GM21576 (cell line): ENCODE results near the gene LGALS1.
"Not testable (repeated sequence)": the region's sequence is repeated elsewhere in the genome, so short reads cannot be mapped to it uniquely, and the experiment has no call there.

Experiments used
- ATAC-seq: cut with Tn5 transposase; IDR thresholded peaks from one replicate; pipeline ENCODE4 v1.9.1; 2021; ENCODE audit warnings: mild to moderate bottlenecking, moderate library complexity; ENCODE audit not compliant: unreplicated experiment

The LGALS1 gene

DNA sequence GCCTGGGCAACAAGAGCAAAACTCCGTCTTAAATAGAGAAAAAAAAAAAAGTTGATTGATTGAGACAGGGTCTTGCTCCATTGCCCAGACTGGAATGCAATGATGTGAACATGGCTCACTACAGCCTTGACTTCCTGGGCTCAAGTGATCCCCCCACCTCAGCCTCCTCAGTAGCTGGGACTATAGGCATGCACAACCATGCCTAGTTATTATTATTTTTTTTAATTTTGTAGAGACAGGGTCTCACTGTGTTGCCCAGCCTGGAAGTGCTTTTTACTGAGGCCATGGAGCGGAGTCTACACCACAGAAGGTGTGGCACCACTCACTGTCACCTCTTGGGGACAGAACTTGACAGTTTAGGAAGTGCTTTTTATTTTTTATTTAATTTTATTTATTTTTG is 39.2 kb downstream of the LGALS1 start:
- no peak for ATAC-seq

GRCh38 chr22:37715760-37716159 is 40.3 kb downstream of the LGALS1 start:
- ATAC-seq: no peak

GRCh38 chr22:37716708-37717107 is 41.3 kb downstream of the LGALS1 start:
- no peak for ATAC-seq

- not testable (repeated sequence) for ATAC-seq
Measured at GRCh38 chr22:37717235-37717634, 41.8 kb downstream of the LGALS1 start.

GRCh38 chr22:37717746-37718305 is 42.4 kb downstream of the LGALS1 start:
- ATAC-seq: not testable (repeated sequence)

DNA sequence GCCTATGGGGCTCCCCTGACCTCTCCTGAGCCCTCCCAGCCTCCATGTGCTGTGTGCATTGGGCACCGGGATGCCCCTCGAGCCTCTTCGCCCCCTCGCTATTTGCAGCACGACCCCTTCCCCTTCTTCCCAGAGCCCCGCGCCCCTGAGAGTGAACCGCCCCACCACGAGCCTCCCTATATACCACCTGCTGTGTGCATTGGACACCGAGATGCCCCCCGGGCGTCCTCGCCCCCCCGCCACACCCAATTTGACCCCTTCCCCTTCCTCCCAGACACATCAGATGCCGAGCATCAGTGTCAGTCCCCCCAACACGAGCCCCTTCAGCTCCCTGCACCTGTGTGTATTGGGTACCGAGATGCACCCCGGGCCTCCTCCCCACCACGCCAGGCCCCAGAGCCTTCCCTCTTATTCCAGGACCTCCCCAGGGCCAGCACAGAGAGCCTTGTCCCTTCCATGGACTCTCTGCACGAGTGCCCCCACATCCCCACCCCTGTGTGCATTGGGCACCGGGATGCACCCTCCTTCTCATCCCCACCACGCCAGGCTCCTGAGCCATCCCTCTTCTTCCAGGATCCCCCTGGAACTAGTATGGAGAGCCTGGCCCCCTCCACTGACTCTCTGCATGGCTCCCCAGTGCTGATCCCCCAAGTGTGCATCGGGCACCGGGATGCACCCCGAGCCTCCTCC is 50.3 kb downstream of the LGALS1 start:
- no peak for ATAC-seq

DNA sequence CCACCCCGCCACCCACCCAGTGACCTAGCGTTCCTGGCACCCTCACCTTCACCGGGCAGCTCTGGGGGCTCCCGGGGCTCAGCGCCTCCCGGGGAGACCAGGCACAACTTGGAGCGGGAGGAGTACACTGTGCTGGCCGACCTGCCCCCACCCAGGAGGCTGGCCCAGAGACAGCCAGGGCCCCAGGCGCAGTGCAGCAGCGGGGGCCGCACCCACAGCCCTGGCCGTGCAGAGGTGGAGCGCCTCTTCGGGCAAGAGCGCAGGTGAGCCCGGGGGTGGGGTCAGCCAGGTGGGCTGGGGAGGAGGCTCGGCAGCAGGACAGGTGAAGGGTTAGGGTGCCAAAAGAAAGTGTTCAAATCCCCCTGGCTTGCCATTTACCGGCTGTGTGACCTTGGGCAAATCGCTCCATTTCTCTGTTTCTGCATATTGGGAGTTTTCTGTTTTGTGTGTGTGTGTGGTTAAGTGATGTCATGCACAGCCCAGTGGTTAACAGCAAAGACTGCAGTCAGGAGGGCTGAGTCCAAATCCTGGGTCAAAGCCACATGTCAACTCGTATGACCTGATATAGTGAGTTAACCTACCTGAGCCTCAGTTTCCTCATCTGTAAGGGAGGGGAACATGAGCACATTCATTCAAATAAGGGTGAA is 50.9 kb downstream of the LGALS1 start:
- ATAC-seq: no peak

- ATAC-seq: no peak
Measured at GRCh38 chr22:37728620-37729019, 53.2 kb downstream of the LGALS1 start.
